ENCODE results near the gene OSBP2.

The OSBP2 gene

DNA sequence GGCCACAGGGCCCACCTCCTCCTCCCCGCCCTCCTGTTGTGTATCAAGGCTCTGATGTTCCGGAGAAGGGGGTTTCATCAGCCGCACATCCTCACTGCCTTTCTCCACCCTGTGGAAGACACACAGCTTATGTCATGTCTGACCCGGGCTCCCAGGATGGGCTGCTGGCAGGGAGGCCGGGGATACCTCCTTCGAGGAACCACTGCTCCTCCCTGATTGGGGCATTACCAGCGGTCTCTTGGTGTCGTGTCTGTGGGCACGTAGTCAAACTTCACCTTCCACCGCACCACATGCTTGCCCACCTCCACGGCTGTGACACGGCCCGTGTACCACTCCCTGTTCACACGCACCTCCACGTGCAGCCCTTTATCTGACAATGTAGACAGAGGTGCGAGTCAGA, 238.0 kb downstream of the OSBP2 start:
- TF ChIP-seq EZH2 (IDR thresholded peaks at IDR 0.05) (no peak), FOXP2 (optimal IDR thresholded peaks at IDR 0.05; ENCODE audit: control extremely low read depth, extremely low read length, insufficient read depth) (no peak), POLR2AphosphoS5 (IDR thresholded peaks at IDR 0.05; ENCODE audit: borderline replicate concordance, low read depth, low read length) (no peak)
- no peak for DNase-seq (ENCODE audit: low read depth, low spot score)
- peaks cover 96% of the 10 kb centered on the region for H3K36me3 ChIP-seq (ENCODE audit: insufficient read depth, low read length)
- H3K9me3 ChIP-seq (ENCODE audit: low read depth, low read length) = no peaks in the 10 kb centered on the region
- H3K4me3 ChIP-seq = no peak overlapping the region
- no peak overlapping the region for H3K9ac ChIP-seq (ENCODE audit: insufficient read length)
- H3K27ac ChIP-seq = no peak overlapping the region

DNA sequence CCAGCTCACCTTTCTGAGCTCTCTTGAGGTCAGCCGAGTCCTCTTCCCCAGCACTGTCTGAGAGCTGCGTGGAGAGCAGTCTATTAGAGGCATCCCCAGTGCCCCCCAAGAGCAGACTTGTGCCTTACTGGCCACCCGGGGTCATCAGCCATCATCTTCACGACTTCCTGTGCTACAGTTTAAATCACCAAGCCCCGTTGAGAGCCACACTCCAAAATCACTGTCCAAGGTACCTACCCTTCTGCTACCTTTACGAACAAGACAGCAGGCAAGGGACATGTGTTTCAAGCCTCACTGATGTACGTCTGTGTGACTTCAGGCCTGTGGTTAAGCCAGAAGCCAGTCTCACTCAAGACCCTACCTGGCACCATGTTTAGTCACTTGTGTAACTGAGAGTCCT, 238.8 kb downstream of the OSBP2 start:
- Histone ChIP-seq H3K27ac (no peak overlapping the region), H3K9me3 (ENCODE audit: low read depth, low read length) (no peaks in the 10 kb centered on the region), H3K4me3 (no peak overlapping the region), H3K9ac (ENCODE audit: insufficient read length) (no peak overlapping the region), H3K36me3 (ENCODE audit: insufficient read depth, low read length) (peaks cover 96% of the 10 kb centered on the region)
- no peak for DNase-seq (ENCODE audit: low read depth, low spot score)
- TF ChIP-seq FOXP2 (optimal IDR thresholded peaks at IDR 0.05; ENCODE audit: control extremely low read depth, extremely low read length, insufficient read depth) = no peak
- TF ChIP-seq EZH2 (IDR thresholded peaks at IDR 0.05) = no peak

DNA sequence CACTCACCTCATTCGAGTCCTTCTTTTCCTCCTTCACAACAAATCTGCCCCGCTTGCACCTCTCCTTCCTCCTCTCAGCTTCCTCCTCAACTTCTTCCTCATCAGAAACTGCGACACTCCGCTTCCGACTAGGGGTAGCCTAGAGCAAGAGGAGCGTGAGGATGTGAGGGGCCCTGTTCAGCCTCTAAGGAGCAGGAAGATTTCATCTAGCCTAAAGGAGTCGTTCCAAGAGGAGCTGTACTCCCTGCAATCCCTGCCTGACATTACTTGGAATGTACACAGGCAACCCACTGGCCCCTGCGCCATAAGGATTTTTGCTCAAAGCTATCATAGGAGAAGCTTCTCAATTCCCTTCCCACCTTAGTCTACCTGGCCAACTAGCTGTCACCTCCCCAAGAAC, 239.4 kb downstream of the OSBP2 start:
- Histone ChIP-seq H3K4me3 (no peak overlapping the region), H3K9me3 (ENCODE audit: low read depth, low read length) (no peaks in the 10 kb centered on the region), H3K9ac (ENCODE audit: insufficient read length) (no peak overlapping the region), H3K27ac (no peak overlapping the region), H3K36me3 (ENCODE audit: insufficient read depth, low read length) (peaks cover 94% of the 10 kb centered on the region)
- no peak for TF ChIP-seq FOXP2 (optimal IDR thresholded peaks at IDR 0.05; ENCODE audit: control extremely low read depth, extremely low read length, insufficient read depth)
- no peak for TF ChIP-seq EZH2 (IDR thresholded peaks at IDR 0.05)
- no peak for TF ChIP-seq POLR2AphosphoS5 (IDR thresholded peaks at IDR 0.05; ENCODE audit: borderline replicate concordance, low read depth, low read length)
- no peak for DNase-seq (ENCODE audit: low read depth, low spot score)

DNA sequence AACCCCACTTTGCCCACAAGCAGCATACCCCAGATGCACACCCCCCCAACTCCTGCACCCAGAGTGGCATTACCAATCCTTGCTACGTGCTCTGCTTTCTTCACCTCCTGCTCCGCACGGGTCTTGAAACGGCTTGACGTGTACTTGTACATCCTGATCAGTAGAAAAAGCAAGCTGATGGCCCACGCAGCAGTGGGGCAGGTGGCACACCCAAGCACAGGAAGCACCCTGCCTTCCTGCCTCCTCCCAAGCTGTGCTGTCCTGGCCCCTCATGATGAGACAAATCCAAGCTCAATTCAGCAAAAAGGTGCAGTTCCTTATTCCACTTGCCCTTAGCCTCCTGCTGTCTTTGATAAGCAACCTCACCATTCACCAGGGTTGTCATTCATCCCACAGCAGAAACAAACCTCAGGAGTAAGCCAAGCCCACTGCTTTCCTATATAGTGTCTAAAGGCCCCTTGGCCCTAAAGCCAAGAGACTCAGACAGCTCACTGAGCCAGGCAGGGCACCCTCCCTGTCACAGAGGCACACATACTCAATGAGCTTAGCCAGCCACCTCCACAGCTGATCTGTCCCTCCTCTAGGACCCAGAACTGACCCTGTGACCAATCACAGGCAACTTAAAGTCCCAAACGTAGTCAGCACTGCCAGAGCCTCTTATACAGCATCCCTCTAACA, 246.2 kb downstream of the OSBP2 start:
- Histone ChIP-seq H3K36me3 (ENCODE audit: insufficient read depth, low read length) (peaks cover 98% of the 10 kb centered on the region), H3K9ac (ENCODE audit: insufficient read length) (no peak overlapping the region), H3K27ac (no peak overlapping the region), H3K4me3 (no peak overlapping the region), H3K9me3 (ENCODE audit: low read depth, low read length) (no peaks in the 10 kb centered on the region)
- no peak for DNase-seq (ENCODE audit: low read depth, low spot score)
- no peak for TF ChIP-seq POLR2AphosphoS5 (IDR thresholded peaks at IDR 0.05; ENCODE audit: borderline replicate concordance, low read depth, low read length)
- no peak for TF ChIP-seq EZH2 (IDR thresholded peaks at IDR 0.05)
- no peak for TF ChIP-seq FOXP2 (optimal IDR thresholded peaks at IDR 0.05; ENCODE audit: control extremely low read depth, extremely low read length, insufficient read depth)

DNA sequence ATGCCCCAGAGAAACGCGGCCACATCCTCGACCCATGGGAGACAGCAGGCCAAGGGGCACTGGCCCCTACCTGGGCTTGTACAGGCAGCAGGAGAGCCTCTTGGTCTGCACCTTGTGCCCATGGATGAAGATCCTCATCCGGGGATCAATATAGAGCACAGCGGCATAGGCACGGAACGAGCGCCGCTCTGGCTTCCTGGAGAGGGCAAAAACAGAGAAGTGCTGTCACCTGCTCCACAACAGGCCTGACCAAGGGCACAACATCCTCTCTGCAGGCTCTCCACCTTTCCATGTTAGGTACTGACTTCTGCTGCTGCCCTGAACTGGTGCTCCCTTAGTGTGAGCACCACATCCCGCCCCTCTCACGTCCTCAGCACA, 246.7 kb downstream of the OSBP2 start:
- peaks cover 98% of the 10 kb centered on the region for H3K36me3 ChIP-seq (ENCODE audit: insufficient read depth, low read length)
- DNase-seq (ENCODE audit: low read depth, low spot score) = no peak
- TF ChIP-seq POLR2AphosphoS5 (IDR thresholded peaks at IDR 0.05; ENCODE audit: borderline replicate concordance, low read depth, low read length) = no peak
- TF ChIP-seq FOXP2 (optimal IDR thresholded peaks at IDR 0.05; ENCODE audit: control extremely low read depth, extremely low read length, insufficient read depth) = no peak
- TF ChIP-seq EZH2 (IDR thresholded peaks at IDR 0.05) = no peak

DNA sequence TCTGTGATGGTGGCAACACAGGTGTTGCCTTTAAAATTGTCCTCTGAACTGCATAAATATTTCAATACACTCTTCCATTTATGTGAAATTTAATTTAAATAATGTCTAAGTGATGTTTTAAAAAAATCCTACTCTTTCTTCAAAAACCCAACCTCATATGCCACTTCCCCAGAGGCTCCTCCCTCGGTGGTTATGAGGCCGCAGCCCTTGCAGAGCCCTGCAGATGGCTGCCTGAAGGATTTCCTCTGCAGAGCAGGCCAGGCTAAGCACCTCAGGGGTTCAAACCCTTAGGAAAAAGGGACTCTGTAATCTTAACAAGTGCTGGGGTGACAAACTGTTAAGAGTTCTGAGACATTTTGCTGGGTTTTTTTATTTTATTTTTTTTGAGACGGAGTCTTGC, 248.7 kb downstream of the OSBP2 start:
- Histone ChIP-seq H3K9me3 (ENCODE audit: low read depth, low read length) (no peaks in the 10 kb centered on the region), H3K36me3 (ENCODE audit: insufficient read depth, low read length) (peaks cover 98% of the 10 kb centered on the region), H3K27ac (no peak overlapping the region), H3K4me3 (no peak overlapping the region), H3K9ac (ENCODE audit: insufficient read length) (no peak overlapping the region)
- DNase-seq (ENCODE audit: low read depth, low spot score) = no peak
- TF ChIP-seq FOXP2 (optimal IDR thresholded peaks at IDR 0.05; ENCODE audit: control extremely low read depth, extremely low read length, insufficient read depth) (no peak), EZH2 (IDR thresholded peaks at IDR 0.05) (no peak), POLR2AphosphoS5 (IDR thresholded peaks at IDR 0.05; ENCODE audit: borderline replicate concordance, low read depth, low read length) (no peak)

More for the DNA sequence above, 246.7 kb downstream of the OSBP2 start:
- H3K9me3 ChIP-seq (ENCODE audit: low read depth, low read length) = no peaks in the 10 kb centered on the region
- no peak overlapping the region for H3K27ac ChIP-seq
- H3K4me3 ChIP-seq = no peak overlapping the region
- no peak overlapping the region for H3K9ac ChIP-seq (ENCODE audit: insufficient read length)

DNA sequence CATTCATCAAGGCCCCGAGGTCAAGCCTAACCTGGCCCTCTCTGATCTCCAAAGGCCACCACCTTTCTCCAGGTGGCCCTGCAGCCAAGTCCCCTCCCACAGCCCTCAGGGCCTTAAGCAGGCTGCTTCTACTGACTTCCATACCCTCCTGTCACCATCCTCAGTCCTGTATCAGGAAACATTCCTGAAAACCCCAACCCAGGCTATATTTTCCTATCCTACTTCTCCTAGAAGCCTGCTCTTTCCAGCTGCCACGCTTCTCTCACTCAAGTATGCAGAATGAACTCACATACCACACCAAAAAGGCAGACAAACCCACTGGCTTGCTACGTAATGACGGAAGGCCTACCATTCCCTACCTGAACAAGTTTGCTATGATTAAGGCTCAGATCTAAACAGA, 250.3 kb downstream of the OSBP2 start:
- Histone ChIP-seq H3K4me3 (no peak overlapping the region), H3K36me3 (ENCODE audit: insufficient read depth, low read length) (peaks cover 100% of the 10 kb centered on the region), H3K27ac (no peak overlapping the region)

DNA sequence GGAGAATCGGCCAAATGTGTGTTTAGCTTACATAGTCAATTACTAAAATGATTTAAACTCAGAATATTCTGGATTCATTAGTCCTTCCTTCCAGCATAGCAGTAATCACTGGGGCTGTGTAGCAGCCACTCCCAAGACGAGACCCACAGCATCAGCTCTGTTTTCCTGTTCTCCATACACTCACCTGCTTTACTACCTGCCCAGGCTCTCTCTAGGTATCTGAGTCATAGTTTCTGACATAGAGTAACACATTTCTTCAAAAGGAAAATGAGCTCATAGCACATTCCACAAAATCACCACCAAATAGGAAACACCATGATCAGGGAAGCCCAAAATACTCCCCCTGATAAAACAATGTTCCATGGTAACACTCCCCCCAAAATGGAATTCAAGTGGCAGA, 251.0 kb downstream of the OSBP2 start:
- DNase-seq (ENCODE audit: low read depth, low spot score) = no peak
- H3K27ac ChIP-seq = no peak overlapping the region

More for the DNA sequence above, 250.3 kb downstream of the OSBP2 start:
- no peak overlapping the region for H3K9ac ChIP-seq (ENCODE audit: insufficient read length)
- no peaks in the 10 kb centered on the region for H3K9me3 ChIP-seq (ENCODE audit: low read depth, low read length)
- DNase-seq (ENCODE audit: low read depth, low spot score) = no peak
- TF ChIP-seq EZH2 (IDR thresholded peaks at IDR 0.05) (no peak), POLR2AphosphoS5 (IDR thresholded peaks at IDR 0.05; ENCODE audit: borderline replicate concordance, low read depth, low read length) (no peak), FOXP2 (optimal IDR thresholded peaks at IDR 0.05; ENCODE audit: control extremely low read depth, extremely low read length, insufficient read depth) (no peak)

DNA sequence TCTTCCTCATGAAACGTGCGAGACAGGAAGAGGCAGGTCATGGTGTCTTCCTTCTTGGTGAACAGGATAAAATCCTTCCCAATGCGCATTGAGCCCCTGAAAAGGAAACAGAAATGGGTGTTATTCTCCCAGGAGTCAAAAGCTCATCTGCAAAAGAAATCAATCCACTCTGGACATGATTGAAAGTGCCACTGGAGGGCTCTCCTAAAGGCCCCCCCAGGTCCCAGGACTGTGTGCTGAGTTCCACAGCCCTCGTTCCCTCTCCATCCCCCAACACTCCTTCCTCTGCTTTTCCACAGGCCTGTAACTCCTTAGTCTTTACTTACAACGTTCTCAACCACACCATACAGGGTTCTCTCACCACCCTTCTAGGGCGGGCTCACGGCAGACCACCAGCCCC, 251.7 kb downstream of the OSBP2 start:
- H3K9ac ChIP-seq (ENCODE audit: insufficient read length) = no peak overlapping the region
- TF ChIP-seq FOXP2 (optimal IDR thresholded peaks at IDR 0.05; ENCODE audit: control extremely low read depth, extremely low read length, insufficient read depth) = no peak
- no peak for TF ChIP-seq POLR2AphosphoS5 (IDR thresholded peaks at IDR 0.05; ENCODE audit: borderline replicate concordance, low read depth, low read length)
- TF ChIP-seq EZH2 (IDR thresholded peaks at IDR 0.05) = no peak
- H3K27ac ChIP-seq = no peak overlapping the region
- H3K4me3 ChIP-seq = no peak overlapping the region
- H3K9me3 ChIP-seq (ENCODE audit: low read depth, low read length) = no peaks in the 10 kb centered on the region
- peaks cover 100% of the 10 kb centered on the region for H3K36me3 ChIP-seq (ENCODE audit: insufficient read depth, low read length)
- DNase-seq (ENCODE audit: low read depth, low spot score) = no peak

More for the DNA sequence above, 251.0 kb downstream of the OSBP2 start:
- Histone ChIP-seq H3K9me3 (ENCODE audit: low read depth, low read length) (no peaks in the 10 kb centered on the region), H3K4me3 (no peak overlapping the region), H3K9ac (ENCODE audit: insufficient read length) (no peak overlapping the region), H3K36me3 (ENCODE audit: insufficient read depth, low read length) (peaks cover 100% of the 10 kb centered on the region)
- TF ChIP-seq FOXP2 (optimal IDR thresholded peaks at IDR 0.05; ENCODE audit: control extremely low read depth, extremely low read length, insufficient read depth) = no peak
- no peak for TF ChIP-seq POLR2AphosphoS5 (IDR thresholded peaks at IDR 0.05; ENCODE audit: borderline replicate concordance, low read depth, low read length)
- no peak for TF ChIP-seq EZH2 (IDR thresholded peaks at IDR 0.05)
